Measurements from ENCODE around the gene SLC29A1.

The SLC29A1 gene

GRCh38 chr6:44270526-44271405 is 47.4 kb downstream of the SLC29A1 start:
- peak; percentile 45 for DNase-seq

GRCh38 chr6:44271406-44271723 is 48.0 kb downstream of the SLC29A1 start:
- DNase-seq = no peak

DNA sequence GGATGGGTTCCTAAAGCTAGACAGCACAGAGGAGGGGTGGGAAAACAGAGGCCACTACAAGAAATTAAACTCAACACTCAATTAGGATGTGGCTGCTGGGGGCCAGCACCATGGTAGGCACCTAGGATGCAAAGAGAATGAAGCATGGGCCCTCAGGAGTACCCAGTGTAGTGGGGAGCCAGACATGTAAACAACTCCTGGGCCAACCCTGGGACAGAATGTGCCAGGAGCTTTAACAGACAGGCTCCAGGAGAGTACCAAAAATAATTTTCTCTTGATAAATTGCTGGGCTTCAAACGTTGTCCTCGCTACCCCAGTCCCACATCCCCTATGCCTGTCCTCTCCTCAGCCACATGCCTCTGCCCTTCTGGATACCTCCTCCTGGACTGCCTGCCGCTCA is 48.5 kb downstream of the SLC29A1 start:
- DNase-seq = no peak

GRCh38 chr6:44272529-44272928 is 49.1 kb downstream of the SLC29A1 start:
- DNase-seq = no peak

DNA sequence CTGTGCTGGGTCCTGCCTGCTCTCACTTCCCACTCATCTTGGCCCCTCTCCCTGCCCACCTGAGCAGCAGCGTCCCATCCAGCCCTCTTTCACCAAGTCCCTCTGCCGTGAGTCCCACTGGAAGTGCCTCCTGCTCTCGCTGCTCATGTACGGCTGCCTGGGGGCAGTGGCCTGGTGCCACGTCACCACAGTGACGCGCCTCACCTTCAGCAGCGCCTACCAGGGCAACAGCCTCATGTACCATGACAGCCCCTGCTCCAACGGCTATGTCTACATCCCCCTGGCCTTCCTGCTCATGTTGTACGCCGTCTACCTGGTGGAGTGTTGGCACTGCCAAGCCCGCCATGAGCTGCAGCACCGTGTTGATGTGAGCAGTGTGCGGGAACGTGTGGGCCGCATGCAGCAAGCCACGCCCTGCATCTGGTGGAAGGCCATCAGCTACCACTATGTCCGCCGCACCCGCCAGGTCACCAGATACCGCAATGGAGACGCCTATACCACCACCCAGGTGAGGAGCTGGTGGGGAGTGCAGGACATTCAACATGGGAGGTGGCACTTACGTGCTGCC is 49.7 kb downstream of the SLC29A1 start:
- DNase-seq = no peak

- no peak for DNase-seq
These were observed 50.2 kb downstream of the SLC29A1 start for GRCh38 chr6:44273617-44274016.

DNA sequence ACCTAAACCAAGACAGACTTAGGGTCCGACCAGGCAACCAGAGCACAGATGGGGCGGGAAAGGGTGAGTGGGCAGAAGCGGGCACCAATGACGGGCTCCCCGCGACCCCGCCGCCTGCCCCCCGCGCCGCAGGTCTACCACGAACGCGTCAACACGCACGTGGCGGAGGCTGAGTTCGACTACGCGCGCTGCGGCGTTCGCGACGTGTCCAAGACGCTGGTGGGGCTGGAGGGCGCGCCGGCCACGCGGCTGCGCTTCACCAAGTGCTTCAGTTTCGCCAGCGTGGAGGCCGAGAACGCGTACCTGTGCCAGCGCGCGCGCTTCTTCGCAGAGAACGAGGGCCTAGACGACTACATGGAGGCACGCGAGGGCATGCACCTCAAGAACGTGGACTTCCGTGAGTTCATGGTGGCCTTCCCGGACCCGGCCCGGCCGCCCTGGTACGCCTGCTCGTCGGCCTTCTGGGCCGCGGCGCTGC is 51.9 kb downstream of the SLC29A1 start:
- no peak for DNase-seq

DNA sequence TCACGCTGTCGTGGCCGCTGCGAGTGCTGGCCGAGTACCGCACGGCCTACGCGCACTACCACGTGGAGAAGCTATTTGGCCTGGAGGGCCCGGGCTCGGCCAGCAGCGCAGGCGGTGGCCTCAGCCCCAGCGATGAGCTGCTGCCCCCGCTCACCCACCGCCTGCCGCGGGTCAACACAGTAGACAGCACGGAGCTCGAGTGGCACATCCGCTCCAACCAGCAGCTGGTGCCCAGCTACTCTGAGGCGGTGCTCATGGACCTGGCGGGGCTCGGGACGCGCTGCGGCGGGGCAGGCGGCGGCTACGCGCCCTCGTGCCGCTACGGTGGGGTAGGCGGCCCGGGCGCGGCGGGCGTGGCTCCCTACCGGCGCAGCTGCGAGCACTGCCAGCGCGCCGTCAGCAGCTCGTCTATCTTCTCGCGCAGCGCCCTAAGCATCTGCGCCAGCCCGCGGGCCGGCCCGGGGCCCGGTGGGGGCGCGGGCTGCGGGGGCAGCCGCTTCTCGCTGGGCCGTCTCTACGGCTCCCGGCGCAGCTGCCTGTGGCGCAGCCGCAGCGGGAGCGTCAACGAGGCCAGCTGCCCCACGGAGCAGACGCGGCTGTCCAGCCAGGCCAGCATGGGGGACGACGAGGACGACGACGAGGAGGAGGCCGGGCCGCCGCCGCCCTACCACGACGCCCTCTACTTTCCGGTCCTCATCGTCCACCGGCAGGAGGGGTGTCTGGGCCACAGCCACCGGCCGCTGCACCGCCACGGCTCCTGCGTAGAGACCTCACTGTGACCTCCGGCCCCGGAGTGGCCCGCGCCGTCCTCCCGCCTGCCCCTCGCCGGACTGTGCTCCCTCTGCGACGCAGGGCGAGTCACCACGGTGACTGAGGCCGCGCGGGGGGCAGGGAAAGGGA is 52.6 kb downstream of the SLC29A1 start:
- no peak for DNase-seq

- DNase-seq = no peak
These were observed 53.6 kb downstream of the SLC29A1 start for GRCh38 chr6:44276667-44277640.

- DNase-seq = no peak
These were observed 54.4 kb downstream of the SLC29A1 start for GRCh38 chr6:44277763-44278162.

- no peak for DNase-seq
These were observed 54.9 kb downstream of the SLC29A1 start for GRCh38 chr6:44278315-44278714.

DNA sequence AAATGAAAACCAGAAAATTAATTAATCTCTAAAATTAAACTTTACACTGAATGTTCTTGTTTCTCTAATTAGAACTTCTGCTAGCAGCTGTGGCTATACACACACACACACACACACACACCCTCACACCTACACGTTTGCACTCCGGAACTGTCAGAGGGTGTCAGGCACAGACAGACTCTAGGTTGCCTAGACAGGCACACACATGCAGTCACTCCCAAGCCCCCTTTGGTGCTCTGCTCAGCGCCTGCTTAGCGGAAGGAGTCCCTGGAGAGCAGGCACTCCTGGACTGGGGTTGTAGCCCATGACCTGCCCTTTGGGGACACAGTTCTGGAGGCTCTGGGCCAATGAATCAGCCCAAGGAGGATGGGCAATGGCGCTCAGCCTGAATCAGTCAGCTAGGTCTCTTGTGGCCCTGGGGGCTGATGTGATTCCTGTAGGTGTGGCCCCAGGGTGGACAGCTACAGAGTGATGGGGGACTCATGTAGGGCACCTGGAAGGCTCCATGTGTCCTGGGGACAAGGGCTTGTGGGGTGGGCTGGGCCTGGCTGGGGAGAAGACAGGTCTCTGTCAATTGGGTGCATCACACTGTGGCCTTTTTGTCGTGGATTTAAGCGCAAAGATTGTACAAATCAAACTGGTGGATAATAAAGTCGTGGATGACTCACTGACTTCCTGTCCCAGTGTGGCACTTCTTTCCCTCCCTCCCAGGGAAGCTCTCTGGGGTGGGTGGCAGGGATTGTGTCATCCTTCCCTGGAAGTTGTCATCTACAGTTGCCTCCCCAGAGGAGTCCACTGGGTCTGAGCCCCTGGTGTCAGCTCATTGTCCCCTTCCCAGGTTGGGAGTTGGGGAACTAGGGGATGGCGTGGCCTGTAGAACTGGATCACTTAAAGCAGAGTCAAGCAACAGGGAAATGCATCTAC is 55.6 kb downstream of the SLC29A1 start:
- DNase-seq = no peak

Measured in NCI-H1105 (cell line).